Parathyroid adenoma (tissue), 2 donors: Measurements from ENCODE around the gene CXCL1.

ENCODE experiments used
- H2AFZ ChIP-seq: fragments of 300-600 bp; sonication (generic); one replicate; pipeline ENCODE4 v1.7.0; 2017; ENCODE audit warnings: antibody characterized with exemption, mild to moderate bottlenecking
- H3K27ac ChIP-seq: fragments of 300-600 bp; sonication (generic); one replicate; pipeline ENCODE4 v1.7.0; 2017
- H3K27me3 ChIP-seq: fragments of 300-600 bp; sonication (generic); one replicate; pipeline ENCODE4 v1.7.0; 2017; ENCODE audit warnings: low read length; ENCODE audit not compliant: control insufficient read depth, insufficient read depth
- H3K36me3 ChIP-seq: fragments of 300-600 bp; sonication (generic); one replicate; pipeline ENCODE4 v1.7.0; 2017; ENCODE audit warnings: low read length; ENCODE audit not compliant: control insufficient read depth, insufficient read depth
- H3K4me1 ChIP-seq: fragments of 300-600 bp; sonication (generic); one replicate; pipeline ENCODE4 v1.7.0; 2017; ENCODE audit warnings: control low read depth
- H3K4me2 ChIP-seq: fragments of 300-600 bp; sonication (generic); one replicate; pipeline ENCODE4 v1.7.0; 2017; ENCODE audit warnings: low read length
- H3K4me3 ChIP-seq: fragments of 300-600 bp; sonication (generic); one replicate; pipeline ENCODE4 v1.7.0; 2017; ENCODE audit warnings: low read depth, low read length
- H3K79me2 ChIP-seq: fragments of 300-600 bp; sonication (generic); one replicate; pipeline ENCODE4 v1.7.0; 2017; ENCODE audit warnings: control low read depth
- H3K9ac ChIP-seq: fragments of 300-600 bp; sonication (generic); one replicate; pipeline ENCODE4 v1.7.0; 2017; ENCODE audit warnings: mild to moderate bottlenecking
- H3K9me3 ChIP-seq: fragments of 300-600 bp; sonication (generic); one replicate; pipeline ENCODE4 v1.7.0; 2017; ENCODE audit warnings: low read length; ENCODE audit not compliant: control insufficient read depth
- TF ChIP-seq, protein P1 (sequence below): fragments of 300-600 bp; sonication (generic); IDR thresholded peaks from one replicate; pipeline ENCODE4 v1.7.0; 2017; ENCODE audit warnings: antibody characterized with exemption, mild to moderate bottlenecking
- donor health status: primary hyperparathyroidism.

The CXCL1 gene

DNA sequence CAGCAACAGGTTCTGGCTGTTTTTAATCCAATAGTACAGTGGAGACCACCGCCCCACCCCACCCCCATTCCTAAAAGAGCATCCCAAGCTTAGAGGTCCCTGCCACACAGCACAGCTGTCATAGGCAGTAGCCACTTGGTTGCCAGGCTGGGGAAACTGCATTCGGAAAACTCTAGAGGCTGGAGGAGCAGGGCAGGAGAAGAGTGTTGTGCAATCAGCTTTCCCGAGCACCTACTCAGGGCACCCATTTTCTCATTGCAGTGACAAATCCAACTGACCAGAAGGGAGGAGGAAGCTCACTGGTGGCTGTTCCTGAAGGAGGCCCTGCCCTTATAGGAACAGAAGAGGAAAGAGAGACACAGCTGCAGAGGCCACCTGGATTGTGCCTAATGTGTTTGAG lies 1.1 kb downstream of the CXCL1 start:
- H3K4me3 ChIP-seq = no peak overlapping the region
- no peak overlapping the region for H3K27ac ChIP-seq
- TF ChIP-seq, protein P1, sequence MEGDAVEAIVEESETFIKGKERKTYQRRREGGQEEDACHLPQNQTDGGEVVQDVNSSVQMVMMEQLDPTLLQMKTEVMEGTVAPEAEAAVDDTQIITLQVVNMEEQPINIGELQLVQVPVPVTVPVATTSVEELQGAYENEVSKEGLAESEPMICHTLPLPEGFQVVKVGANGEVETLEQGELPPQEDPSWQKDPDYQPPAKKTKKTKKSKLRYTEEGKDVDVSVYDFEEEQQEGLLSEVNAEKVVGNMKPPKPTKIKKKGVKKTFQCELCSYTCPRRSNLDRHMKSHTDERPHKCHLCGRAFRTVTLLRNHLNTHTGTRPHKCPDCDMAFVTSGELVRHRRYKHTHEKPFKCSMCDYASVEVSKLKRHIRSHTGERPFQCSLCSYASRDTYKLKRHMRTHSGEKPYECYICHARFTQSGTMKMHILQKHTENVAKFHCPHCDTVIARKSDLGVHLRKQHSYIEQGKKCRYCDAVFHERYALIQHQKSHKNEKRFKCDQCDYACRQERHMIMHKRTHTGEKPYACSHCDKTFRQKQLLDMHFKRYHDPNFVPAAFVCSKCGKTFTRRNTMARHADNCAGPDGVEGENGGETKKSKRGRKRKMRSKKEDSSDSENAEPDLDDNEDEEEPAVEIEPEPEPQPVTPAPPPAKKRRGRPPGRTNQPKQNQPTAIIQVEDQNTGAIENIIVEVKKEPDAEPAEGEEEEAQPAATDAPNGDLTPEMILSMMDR = no peak
- no peaks in the 10 kb centered on the region for H3K9me3 ChIP-seq
- H3K9ac ChIP-seq = no peak overlapping the region
- peaks cover 2% of the 10 kb centered on the region for H3K27me3 ChIP-seq
- no peak overlapping the region for H2AFZ ChIP-seq
- no peaks in the 10 kb centered on the region for H3K36me3 ChIP-seq
- no peaks in the 10 kb centered on the region for H3K79me2 ChIP-seq
- no peak overlapping the region for H3K4me2 ChIP-seq
- no peaks in the 10 kb centered on the region for H3K4me1 ChIP-seq

DNA sequence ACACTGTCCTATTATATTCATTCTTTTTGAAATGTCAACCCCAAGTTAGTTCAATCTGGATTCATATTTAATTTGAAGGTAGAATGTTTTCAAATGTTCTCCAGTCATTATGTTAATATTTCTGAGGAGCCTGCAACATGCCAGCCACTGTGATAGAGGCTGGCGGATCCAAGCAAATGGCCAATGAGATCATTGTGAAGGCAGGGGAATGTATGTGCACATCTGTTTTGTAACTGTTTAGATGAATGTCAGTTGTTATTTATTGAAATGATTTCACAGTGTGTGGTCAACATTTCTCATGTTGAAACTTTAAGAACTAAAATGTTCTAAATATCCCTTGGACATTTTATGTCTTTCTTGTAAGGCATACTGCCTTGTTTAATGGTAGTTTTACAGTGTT lies 1.6 kb downstream of the CXCL1 start:
- no peak overlapping the region for H3K4me3 ChIP-seq
- H3K27me3 ChIP-seq = peaks cover 2% of the 10 kb centered on the region
- TF ChIP-seq, protein P1 = no peak
- no peaks in the 10 kb centered on the region for H3K9me3 ChIP-seq
- no peaks in the 10 kb centered on the region for H3K4me1 ChIP-seq
- no peaks in the 10 kb centered on the region for H3K79me2 ChIP-seq
- H3K36me3 ChIP-seq = no peaks in the 10 kb centered on the region
- no peak overlapping the region for H3K27ac ChIP-seq
- H3K9ac ChIP-seq = no peak overlapping the region
- H2AFZ ChIP-seq = no peak overlapping the region
- H3K4me2 ChIP-seq = no peak overlapping the region

DNA sequence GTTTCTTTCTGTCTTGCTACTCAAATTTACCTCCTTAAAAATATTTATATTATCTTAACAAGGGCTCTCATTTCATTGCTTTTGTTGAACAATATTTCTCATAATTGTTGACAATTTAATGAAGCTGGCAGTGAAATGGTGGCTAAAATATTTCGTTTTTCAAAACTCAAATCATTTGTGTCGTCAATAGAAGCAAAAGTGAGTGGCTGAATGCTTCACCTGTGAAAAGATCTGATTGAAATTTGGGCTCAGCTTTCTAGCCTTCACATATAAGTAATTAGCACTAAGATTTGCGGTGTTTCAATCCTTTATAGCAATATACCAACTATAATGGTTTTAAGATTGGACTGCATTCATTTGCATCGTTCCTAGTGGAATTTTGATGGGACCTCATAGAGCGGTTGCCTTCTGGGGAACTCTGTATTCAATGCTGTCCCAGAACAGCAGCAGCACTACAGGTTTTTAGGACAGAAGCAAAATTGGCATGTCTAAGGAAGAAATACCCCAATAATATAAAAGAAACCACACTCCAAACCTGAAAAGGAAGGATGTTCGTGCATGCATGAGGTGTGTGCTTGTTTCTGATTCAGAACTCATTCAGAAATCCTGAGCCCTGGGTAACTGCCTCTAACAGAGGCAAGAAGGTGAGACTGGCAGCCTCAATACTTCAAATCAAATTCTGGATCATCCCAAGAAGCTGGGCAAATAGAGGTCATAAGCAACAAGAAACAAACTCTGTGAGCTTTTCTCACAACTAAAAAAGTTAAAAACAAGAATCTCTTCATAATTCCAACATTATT lies 2.5 kb downstream of the CXCL1 start:
- Histone ChIP-seq H2AFZ (no peak overlapping the region), H3K27me3 (peaks cover 2% of the 10 kb centered on the region), H3K4me3 (no peak overlapping the region), H3K4me2 (no peak overlapping the region), H3K9me3 (no peaks in the 10 kb centered on the region), H3K4me1 (no peaks in the 10 kb centered on the region), H3K9ac (no peak overlapping the region), H3K79me2 (no peaks in the 10 kb centered on the region), H3K36me3 (no peaks in the 10 kb centered on the region), H3K27ac (no peak overlapping the region)
- TF ChIP-seq, protein P1 = no peak

DNA sequence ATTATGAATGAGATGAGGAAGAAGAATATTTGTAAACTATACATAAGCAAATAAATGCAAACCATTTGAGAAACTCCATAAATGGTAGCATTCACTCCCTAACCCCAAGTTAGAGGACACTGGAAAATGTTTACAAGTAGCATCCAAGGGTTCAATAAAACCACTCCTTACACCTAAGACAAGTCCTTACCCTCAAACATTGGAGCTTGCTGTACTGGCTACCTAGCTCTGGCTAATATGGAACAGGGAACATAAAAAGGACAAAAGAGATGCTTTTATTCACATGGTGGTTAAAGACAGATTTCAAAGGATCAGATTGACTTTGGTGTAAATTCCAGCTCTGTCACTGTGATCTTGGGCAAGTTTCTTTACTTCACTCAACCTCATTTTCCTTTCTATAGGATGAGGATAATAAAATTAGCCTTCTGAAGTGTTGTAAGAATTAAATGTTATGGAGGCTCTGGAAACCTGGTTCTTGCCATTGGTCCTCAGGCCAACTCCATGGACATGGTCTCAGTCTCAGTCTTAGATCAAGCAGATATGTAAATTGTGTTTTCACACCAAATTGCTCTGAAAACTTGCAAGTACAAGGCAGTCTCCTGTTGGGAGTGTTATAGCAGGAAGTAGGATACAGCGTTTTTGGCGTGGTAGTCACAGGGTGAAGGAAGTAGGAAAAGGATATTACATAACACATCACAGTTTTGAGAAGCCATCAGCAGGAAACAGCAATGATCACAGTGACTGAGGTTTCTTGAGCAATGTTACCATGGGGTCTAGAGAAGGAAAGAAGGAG lies 3.3 kb downstream of the CXCL1 start:
- H3K27ac ChIP-seq = no peak overlapping the region
- no peak overlapping the region for H3K4me2 ChIP-seq
- no peak overlapping the region for H3K9ac ChIP-seq
- TF ChIP-seq, protein P1 = no peak
- no peak overlapping the region for H3K4me3 ChIP-seq
- no peaks in the 10 kb centered on the region for H3K9me3 ChIP-seq
- H3K4me1 ChIP-seq = no peaks in the 10 kb centered on the region
- H3K36me3 ChIP-seq = no peaks in the 10 kb centered on the region
- no peak overlapping the region for H2AFZ ChIP-seq
- H3K79me2 ChIP-seq = no peaks in the 10 kb centered on the region
- H3K27me3 ChIP-seq = peaks cover 2% of the 10 kb centered on the region
